Ishikawa (cell line): ENCODE data around the gene NTM.

ENCODE experiments used
- CREB1 ChIP-seq: IDR thresholded peaks from 2 replicates; pipeline ENCODE4 v1.6.1; 2012; ENCODE audit warnings: low read depth
- MAX ChIP-seq: IDR thresholded peaks from 2 replicates; pipeline ENCODE4 v1.6.1; 2012
- RAD21 ChIP-seq: IDR thresholded peaks from 2 replicates; pipeline ENCODE4 v1.6.1; 2012; ENCODE audit warnings: low read depth
- REST ChIP-seq: IDR thresholded peaks from 2 replicates; pipeline ENCODE4 v1.6.1; 2012; ENCODE audit warnings: low read depth, mild to moderate bottlenecking
- YY1 ChIP-seq: IDR thresholded peaks from 2 replicates; pipeline ENCODE4 v1.6.1; 2012; ENCODE audit warnings: low read depth
- ZBTB7A ChIP-seq: IDR thresholded peaks from 2 replicates; pipeline ENCODE4 v1.6.1; 2012; ENCODE audit warnings: low read depth

- TF ChIP-seq MAX (no peak), REST (no peak), CREB1 (no peak), ZBTB7A (no peak), RAD21 (no peak), YY1 (no peak)
These were observed 84.6 kb downstream of the NTM start for GRCh38 chr11:131454989-131455388.
